ENCODE data around the gene EXOC7. TPM values are rescaled to one million over a fixed set of nuclear protein-coding genes. Genes with fewer than 3 reads are reported as not detected.

The EXOC7 gene
- 45.4 and 52.4 TPM in 2 replicates for total RNA-seq

GRCh38 chr17:76103274-76104139 lies at the start of gene EXOC7:
EXOC7 (minus strand) TSS chr17:76103787; CDS start chr17:76103692, 95 bp downstream.

GRCh38 chr17:76141212-76142038 lies 37.8 kb upstream of the EXOC7 start, which contains the start of gene FOXJ1:
FOXJ1 (minus strand) TSS chr17:76141245; CDS start chr17:76140395, 850 bp downstream.

GRCh38 chr17:76078860-76079534 lies 24.6 kb downstream of the EXOC7 start, which contains the start of gene ZACN:
ZACN (plus strand) TSS chr17:76079182; CDS start chr17:76079265, 83 bp downstream.

GRCh38 chr17:76074390-76075363 lies 28.9 kb downstream of the EXOC7 start, which contains the start of gene GALR2:
GALR2 (plus strand) TSS chr17:76074781; CDS start chr17:76074884, 103 bp downstream.

GRCh38 chr17:76072148-76072858 lies 31.3 kb downstream of the EXOC7 start, which contains the start of gene SRP68:
SRP68 (minus strand) TSS chr17:76072517; CDS start chr17:76072491, 26 bp downstream.

Other genes with a start within 250 kb of the EXOC7 start
- gene WBP2, start 248.5 kb downstream of the EXOC7 start, total RNA-seq: 43.7 and 62.4 TPM in 2 replicates
- 40.9 and 68.3 TPM in 2 replicates for gene TRIM47, start 225.2 kb downstream of the EXOC7 start, total RNA-seq
- 14.9 and 17.5 TPM in 2 replicates for gene TRIM65, start 206.8 kb downstream of the EXOC7 start, total RNA-seq
- 29.7 and 35.8 TPM in 2 replicates for gene MRPL38, start 198.9 kb downstream of the EXOC7 start, total RNA-seq
- 10.8 and 12.0 TPM in 2 replicates for gene FBF1, start 162.7 kb downstream of the EXOC7 start, total RNA-seq
- 17.2 and 20.6 TPM in 2 replicates for gene ACOX1, start 124.6 kb downstream of the EXOC7 start, total RNA-seq
- 13.4 and 17.1 TPM in 2 replicates for gene TEN1, start 124.5 kb downstream of the EXOC7 start, total RNA-seq
- gene CDK3, start 102.9 kb downstream of the EXOC7 start, total RNA-seq: 0.16 and 1.3 TPM in 2 replicates
- 14.2 and 19.4 TPM in 2 replicates for gene EVPL, start 76.5 kb downstream of the EXOC7 start, total RNA-seq
- 33.6 and 38.8 TPM in 2 replicates for gene SRP68, start 31.3 kb downstream of the EXOC7 start, total RNA-seq
- 0.42 TPM in 1 of 2 replicates, not detected in the other for gene GALR2, start 29.0 kb downstream of the EXOC7 start, total RNA-seq
- not detected in 2 replicates for gene ZACN, start 24.6 kb downstream of the EXOC7 start, total RNA-seq
- 0.23 TPM in 1 of 2 replicates, not detected in the other for gene FOXJ1, start 37.5 kb upstream of the EXOC7 start, total RNA-seq
- gene RNF157, start 136.7 kb upstream of the EXOC7 start, total RNA-seq: 0.15 TPM in 1 of 2 replicates, not detected in the other
- gene UBALD2, start 161.6 kb upstream of the EXOC7 start, total RNA-seq: 16.0 and 20.7 TPM in 2 replicates
- gene QRICH2, start 204.5 kb upstream of the EXOC7 start, total RNA-seq: 0.94 and 1.8 TPM in 2 replicates